Keratinocyte (primary cell): ENCODE measurements around the gene BRSK1. TPM values are rescaled to one million over a fixed set of nuclear protein-coding genes. Genes with fewer than 3 reads are reported as not detected.
A peak's percentile ranks its signal among the peaks of the same experiment; 100 is the strongest.

Experiments
- DNase-seq: peaks from one replicate; pipeline ENCODE4 v3.0.0-alpha.2; 2011; ENCODE audit warnings: low read depth, missing footprints, low spot score
- FAIRE-seq: peaks from 2 replicates; lab custom pipeline; 2011; peaks lifted over from hg19 to GRCh38; lab: Jason Lieb, UNC
- H2AFZ ChIP-seq: 2 replicates; pipeline ENCODE4 v1.6.0; 2012; ENCODE audit warnings: low read length, control low read depth, inconsistent platforms; ENCODE audit not compliant: control insufficient read depth
- H3K27ac ChIP-seq: 2 replicates; pipeline ENCODE4 v1.5.1; 2011; ENCODE audit warnings: low read length; ENCODE audit not compliant: control insufficient read depth, insufficient read depth
- H3K27me3 ChIP-seq: 3 replicates; pipeline ENCODE4 v1.6.0; 2011; ENCODE audit warnings: low read length; ENCODE audit not compliant: control insufficient read depth, insufficient read depth; ENCODE audit errors: extremely low read depth
- H3K36me3 ChIP-seq, 2 experiments: 2 replicates in 1 of 2; 3 replicates in 1 of 2; pipeline ENCODE4 v1.5.1; 2011; ENCODE audit warnings: low read length in 2 of 2, mild to moderate bottlenecking in 1 of 2; ENCODE audit not compliant: control insufficient read depth in 2 of 2, insufficient read depth in 2 of 2; ENCODE audit errors: extremely low read depth in 1 of 2
- H3K4me1 ChIP-seq: 3 replicates; pipeline ENCODE4 v1.5.1; 2011; ENCODE audit warnings: low read length; ENCODE audit not compliant: control insufficient read depth, insufficient read depth; ENCODE audit errors: extremely low read depth
- H3K4me2 ChIP-seq: 3 replicates; pipeline ENCODE4 v1.6.0; 2011; ENCODE audit warnings: low read depth, low read length; ENCODE audit not compliant: control insufficient read depth, insufficient read depth; ENCODE audit errors: extremely low read depth
- H3K4me3 ChIP-seq, 3 experiments: fragments of 200-600 bp in 1 of 3; sonication (generic) in 1 of 3; 2 replicates in 2 of 3; 3 replicates in 1 of 3; pipeline ENCODE4 v1.5.1; 2011 to 2016; ENCODE audit warnings: low read length in 3 of 3, mild to moderate bottlenecking in 3 of 3, control low read depth in 2 of 3, inconsistent platforms in 1 of 3, low read depth in 1 of 3, mixed read lengths in 1 of 3, mixed run types in 1 of 3, moderate library complexity in 1 of 3; ENCODE audit not compliant: control insufficient read depth in 2 of 3, insufficient read depth in 2 of 3; ENCODE audit errors: extremely low read depth in 1 of 3
- H3K79me2 ChIP-seq: 2 replicates; pipeline ENCODE4 v1.6.0; 2012; ENCODE audit warnings: low read length; ENCODE audit not compliant: control insufficient read depth, insufficient read depth
- H3K9ac ChIP-seq: 3 replicates; pipeline ENCODE4 v1.6.0; 2011; ENCODE audit warnings: low read length; ENCODE audit not compliant: control insufficient read depth, insufficient read depth; ENCODE audit errors: extremely low read depth
- H3K9me1 ChIP-seq: 3 replicates; pipeline ENCODE4 v1.6.0; 2011; ENCODE audit warnings: low read length; ENCODE audit not compliant: control insufficient read depth, insufficient read depth; ENCODE audit errors: extremely low read depth
- H3K9me3 ChIP-seq: 2 replicates; pipeline ENCODE4 v1.5.1; 2012; ENCODE audit warnings: low read depth, low read length; ENCODE audit not compliant: control insufficient read depth
- H4K20me1 ChIP-seq: 3 replicates; pipeline ENCODE4 v1.6.0; 2011; ENCODE audit warnings: low read length; ENCODE audit not compliant: control insufficient read depth, insufficient read depth; ENCODE audit errors: extremely low read depth
- CTCF ChIP-seq, 3 experiments: IDR thresholded peaks in 1 of 3; conservative IDR thresholded peaks in 1 of 3; optimal IDR thresholded peaks in 1 of 3; 2 replicates in 2 of 3; 3 replicates in 1 of 3; pipeline versions ENCODE3 to v1.5.1; 2011; ENCODE audit warnings: low read length in 3 of 3, mild to moderate bottlenecking in 3 of 3, moderate library complexity in 2 of 3, control low read depth in 1 of 3, inconsistent platforms in 1 of 3; ENCODE audit not compliant: insufficient read depth in 2 of 3; ENCODE audit errors: extremely low read depth in 1 of 3
- EZH2 ChIP-seq: IDR thresholded peaks from one replicate; pipeline ENCODE4 v1.6.1; 2012; ENCODE audit warnings: inconsistent platforms, mild to moderate bottlenecking, low read length, moderate library complexity
- dilution Hi-C: fragments of 300-500 bp; cut with MboI; formaldehyde crosslinking; loops from one replicate; pipeline ENCODE4 v1.7.0; 2020; ENCODE audit warnings: low sequenced_read_pairs; ENCODE audit not compliant: extremely low pct_ligation_motif_present
- polyA plus RNA-seq, 5 experiments: library from polyadenylated mRNA; depleted of rRNA in 3 of 5; stranded (reverse) in 3 of 5; stranded (forward) in 1 of 5; unstranded in 1 of 5; fragments of >200 nt; gene quantifications; 1 replicate in 1 of 5; 2 replicates in 3 of 5; 3 replicates in 1 of 5; pipeline versions ENCODE4 v1.2.1 to v1.2.3, GENCODE V29; 2011 to 2012; ENCODE audit warnings: missing spikeins in 2 of 5, low read depth in 1 of 5, low replicate concordance in 1 of 5

Gene BRSK1
- polyA plus RNA-seq, 1 donor (not counting 4 experiments of a cell fraction or from before 2014, with no cell fraction given): 0.46 TPM

- H3K9me1 ChIP-seq: peaks cover 2% of the 10 kb centered on the region
- TF ChIP-seq CTCF (optimal IDR thresholded peaks at IDR 0.05 in 1 of 3, IDR thresholded peaks at IDR 0.05 in 1 of 3, conservative IDR thresholded peaks at IDR 0.05 in 1 of 3; ENCODE audit: extremely low read depth in 1 of 3, insufficient read depth in 2 of 3, low read length in 3 of 3): no peak
- no peak for TF ChIP-seq EZH2
- dilution Hi-C loops: no loop called here
- no peak for FAIRE-seq
- no peak overlapping the region for H3K9ac ChIP-seq
- H3K27ac ChIP-seq: no peak overlapping the region
- H3K4me2 ChIP-seq: no peak overlapping the region
- peaks cover 32 to 34% of the 10 kb centered on the region in 2 experiments for H3K36me3 ChIP-seq
- no peak overlapping the region for H2AFZ ChIP-seq
- H3K79me2 ChIP-seq: peaks cover 49% of the 10 kb centered on the region
- peaks cover 8% of the 10 kb centered on the region for H3K4me1 ChIP-seq
- no peaks in the 10 kb centered on the region for H3K27me3 ChIP-seq
- H3K9me3 ChIP-seq: no peaks in the 10 kb centered on the region
- no peak for DNase-seq
- H3K4me3 ChIP-seq: no peak overlapping the region
- peaks cover 21% of the 10 kb centered on the region for H4K20me1 ChIP-seq
Observed at GRCh38 chr19:55245236-55245904, 38.4 kb upstream of the BRSK1 start.

- Histone ChIP-seq H3K27me3 (no peaks in the 10 kb centered on the region), H3K9me3 (no peaks in the 10 kb centered on the region), H4K20me1 (peaks cover 35% of the 10 kb centered on the region), H2AFZ (no peak overlapping the region), H3K9me1 (peaks cover 6% of the 10 kb centered on the region), H3K4me2 (no peak overlapping the region), H3K36me3 (peaks cover 26 to 27% of the 10 kb centered on the region in 2 experiments), H3K9ac (no peak overlapping the region), H3K4me1 (peaks cover 17% of the 10 kb centered on the region), H3K4me3 (no peak overlapping the region), H3K79me2 (peaks cover 63% of the 10 kb centered on the region), H3K27ac (peak overlapping the region; percentile 36)
- FAIRE-seq (no peak), DNase-seq (no peak)
- no peak for TF ChIP-seq CTCF (optimal IDR thresholded peaks at IDR 0.05 in 1 of 3, IDR thresholded peaks at IDR 0.05 in 1 of 3, conservative IDR thresholded peaks at IDR 0.05 in 1 of 3; ENCODE audit: extremely low read depth in 1 of 3, insufficient read depth in 2 of 3, low read length in 3 of 3)
- no peak for TF ChIP-seq EZH2
- dilution Hi-C loops: no loop called here
Observed at GRCh38 chr19:55246462-55247451, 37.0 kb upstream of the BRSK1 start.
